Measurements from ENCODE around the gene MDGA2.

The MDGA2 gene

DNA sequence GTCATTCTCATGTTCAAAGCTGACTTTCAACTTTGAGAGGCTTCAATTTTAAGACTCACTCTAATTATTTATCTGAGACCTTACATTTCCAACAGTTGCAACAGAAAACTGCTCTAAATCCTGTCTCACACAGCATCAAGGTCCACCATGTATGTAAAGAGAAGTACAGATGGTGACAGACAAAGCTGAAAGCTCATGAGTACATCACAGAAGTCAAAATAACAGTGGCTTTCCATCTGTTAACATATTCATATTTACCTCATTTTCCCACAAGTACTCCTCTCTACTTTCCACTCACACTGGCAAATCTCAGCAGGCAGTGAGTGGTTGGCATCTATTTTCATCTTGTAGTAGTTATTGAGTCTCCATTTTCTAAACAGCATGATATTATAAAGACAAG, 192.0 kb downstream of the MDGA2 start:
- DNase-seq, result no peak

DNA sequence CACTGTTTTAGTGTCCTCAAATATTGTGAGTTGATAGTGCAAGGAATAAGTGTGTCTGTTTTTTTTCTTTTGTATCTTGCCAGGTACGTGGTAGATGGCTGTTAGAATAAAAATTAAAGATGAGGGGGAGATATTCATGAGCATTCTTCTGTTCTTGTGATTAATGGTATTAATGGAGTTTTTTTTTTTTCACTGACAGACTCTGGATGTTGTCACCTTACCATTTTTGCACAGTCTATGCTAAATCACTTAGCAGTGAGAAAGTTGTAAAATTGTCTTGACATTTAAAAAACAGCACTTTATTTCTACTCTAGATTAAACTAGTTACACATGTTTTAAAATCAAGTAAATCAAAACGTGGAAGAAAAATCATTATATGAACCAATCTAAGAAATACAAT, 204.3 kb downstream of the MDGA2 start:
- no peak for DNase-seq

DNA sequence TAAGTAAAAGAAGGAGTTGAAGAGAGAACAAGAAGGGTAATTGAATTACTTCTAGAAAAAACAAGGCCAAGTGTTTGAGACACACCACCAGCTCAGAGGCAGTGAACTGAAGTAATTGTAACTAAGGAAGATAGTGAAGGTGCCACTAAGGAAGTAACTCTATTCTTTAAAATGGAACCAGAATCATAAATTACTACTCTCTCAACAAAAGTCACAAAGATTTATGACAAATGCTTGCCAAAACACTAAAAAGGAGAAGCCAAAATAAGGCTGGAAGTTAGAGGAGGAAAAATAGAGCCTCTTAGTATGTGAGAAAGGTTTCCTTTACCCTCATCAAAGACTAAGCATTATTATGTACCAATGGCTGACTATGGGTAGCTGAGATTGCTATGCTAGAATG, 208.5 kb downstream of the MDGA2 start:
- DNase-seq, result no peak

DNA sequence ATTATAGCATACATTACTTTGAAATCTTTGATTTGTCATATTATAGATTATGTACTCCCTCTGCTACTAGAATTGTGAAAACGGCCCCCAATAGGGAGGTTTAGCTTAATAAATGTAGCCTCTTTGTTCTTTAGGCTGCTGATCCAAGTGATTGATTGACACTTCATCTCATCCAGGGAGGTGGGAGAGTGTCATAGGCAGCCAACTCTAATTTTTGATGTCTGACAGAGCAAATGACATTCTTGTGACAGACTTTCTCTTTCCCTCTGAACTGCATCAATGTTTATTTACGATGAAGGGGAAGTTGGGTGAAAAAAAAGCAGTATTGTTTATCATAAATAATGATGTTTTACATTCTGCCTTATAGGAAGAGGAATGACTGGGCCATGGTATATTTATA, 221.4 kb downstream of the MDGA2 start:
- DNase-seq, result no peak

DNA sequence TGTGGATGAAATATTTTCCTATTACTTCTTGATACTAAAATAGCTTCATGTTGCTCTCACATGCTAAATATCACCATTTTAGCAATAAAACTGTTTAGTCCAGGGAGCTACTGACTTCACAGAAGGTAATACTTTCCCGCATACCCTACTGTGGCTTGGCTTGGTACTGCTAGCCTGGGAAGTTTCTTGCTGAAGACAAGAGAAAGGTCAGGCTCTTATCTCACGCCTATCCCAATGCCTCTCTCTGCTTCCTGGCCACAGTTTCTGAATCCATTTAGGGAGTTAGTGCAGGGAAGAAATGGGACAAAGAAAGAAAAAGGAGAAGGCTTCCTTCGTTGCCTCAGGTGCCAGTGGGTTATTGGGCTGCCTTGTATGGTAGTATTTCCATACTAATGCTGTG, 228.3 kb downstream of the MDGA2 start:
- no peak for DNase-seq

DNA sequence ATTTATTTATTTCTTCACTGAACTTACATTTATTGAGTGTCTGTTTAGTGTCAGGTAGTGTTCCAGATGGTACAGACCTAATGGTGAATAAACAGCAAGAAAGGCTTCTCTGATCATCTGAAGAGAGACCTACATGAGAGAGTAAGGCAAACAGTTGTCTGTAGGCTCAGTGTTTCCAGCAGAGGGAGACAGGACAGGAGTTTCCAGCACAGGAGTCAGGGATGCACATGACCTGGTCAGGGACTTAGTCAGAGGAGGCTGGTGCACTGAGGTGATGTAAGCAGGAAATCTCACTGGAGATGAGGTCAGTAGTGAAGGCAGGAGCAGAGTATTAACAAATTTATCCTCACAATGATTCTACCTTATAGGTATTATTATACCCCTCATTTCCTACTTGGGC, 233.2 kb downstream of the MDGA2 start:
- no peak for DNase-seq

DNA sequence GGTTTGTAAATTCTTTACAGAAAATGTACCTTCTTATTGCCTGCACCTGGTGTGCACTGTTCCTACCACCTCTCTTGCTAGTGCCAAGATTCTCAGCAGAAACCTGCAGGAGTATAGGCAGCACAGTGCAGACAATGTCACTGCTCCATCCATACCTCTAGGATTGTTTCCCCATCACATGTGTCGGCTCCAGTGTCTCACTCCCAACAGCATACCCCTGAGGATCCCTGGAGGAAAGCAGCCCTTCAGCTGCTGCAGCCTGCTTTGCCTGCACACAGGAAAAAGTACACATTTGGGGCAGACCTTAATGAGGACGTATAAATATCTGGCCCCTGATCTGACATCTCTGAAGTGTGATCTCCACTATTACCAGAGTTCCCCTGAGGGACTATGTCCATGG, 235.5 kb downstream of the MDGA2 start:
- no peak for DNase-seq

DNA sequence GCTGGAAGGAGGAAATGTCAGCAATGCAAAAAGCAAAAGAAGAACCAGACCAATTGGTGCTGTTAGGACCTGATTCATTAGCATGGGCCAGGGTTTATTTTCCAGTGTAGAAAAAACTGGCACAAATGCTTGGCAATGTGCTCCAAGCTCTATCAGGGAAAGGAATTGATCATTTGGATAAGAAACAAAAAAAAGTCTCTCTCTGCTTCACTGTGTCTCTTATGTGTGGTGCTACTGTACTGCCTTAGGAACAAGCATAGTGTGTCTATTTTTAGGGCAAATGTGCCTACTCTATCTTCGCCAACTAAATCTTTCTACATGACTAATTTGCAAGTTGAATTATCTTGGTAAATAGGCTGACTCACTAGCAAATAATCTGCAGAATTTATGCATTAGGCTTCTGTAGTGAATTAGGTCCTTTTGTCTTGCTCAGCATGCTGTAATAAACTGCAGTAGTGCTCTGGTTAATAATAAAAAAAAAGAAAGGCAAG, 236.7 kb downstream of the MDGA2 start:
- DNase-seq, result no peak

DNA sequence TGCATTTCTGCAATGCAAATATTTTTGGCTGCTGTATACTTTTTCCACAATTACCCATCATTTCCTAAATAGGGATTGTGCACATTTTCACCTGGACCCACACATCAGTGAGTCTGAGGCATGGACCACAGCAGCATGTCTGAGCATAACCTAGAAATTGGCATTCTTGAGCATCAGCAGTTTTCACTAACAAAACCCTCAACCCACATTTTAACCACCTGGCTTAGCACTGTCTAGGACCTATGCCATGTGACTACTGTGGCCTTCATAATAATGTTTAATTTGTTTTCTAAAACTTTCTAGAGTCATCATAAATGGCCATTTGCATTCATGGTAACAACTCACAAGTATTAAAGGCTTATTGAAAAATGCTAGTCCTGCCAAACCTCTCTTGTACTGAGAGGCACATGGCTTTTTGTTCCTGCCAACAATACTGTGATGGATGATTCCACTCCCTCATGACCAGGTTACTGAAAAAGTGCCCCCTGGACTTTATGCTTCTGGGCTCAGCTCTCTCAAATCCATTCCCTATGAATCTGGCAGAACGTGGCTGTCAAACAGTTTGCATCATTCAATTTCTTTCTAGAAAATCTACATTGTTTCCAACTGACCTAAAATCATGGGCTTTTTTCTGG, 240.0 kb downstream of the MDGA2 start:
- no peak for DNase-seq

DNA sequence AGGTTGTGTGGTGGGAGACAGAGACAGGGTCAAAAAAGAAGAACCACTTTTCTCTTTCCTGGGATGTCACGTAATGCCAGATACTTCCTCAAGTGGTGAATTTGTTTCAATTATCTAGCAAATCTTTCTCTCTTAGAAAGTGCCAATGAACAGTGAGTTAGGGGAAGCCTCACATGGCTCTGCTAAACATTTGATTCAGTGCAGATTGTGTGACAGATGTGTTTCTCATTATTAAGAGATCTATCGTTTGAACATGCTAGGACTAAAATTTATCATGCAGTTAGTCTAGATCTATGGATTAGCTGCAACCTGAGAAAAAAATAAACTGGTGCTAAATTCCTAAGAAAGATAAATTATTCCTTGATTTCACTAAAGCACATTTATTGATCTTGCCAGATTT, 247.8 kb downstream of the MDGA2 start:
- DNase-seq, result no peak

DNA sequence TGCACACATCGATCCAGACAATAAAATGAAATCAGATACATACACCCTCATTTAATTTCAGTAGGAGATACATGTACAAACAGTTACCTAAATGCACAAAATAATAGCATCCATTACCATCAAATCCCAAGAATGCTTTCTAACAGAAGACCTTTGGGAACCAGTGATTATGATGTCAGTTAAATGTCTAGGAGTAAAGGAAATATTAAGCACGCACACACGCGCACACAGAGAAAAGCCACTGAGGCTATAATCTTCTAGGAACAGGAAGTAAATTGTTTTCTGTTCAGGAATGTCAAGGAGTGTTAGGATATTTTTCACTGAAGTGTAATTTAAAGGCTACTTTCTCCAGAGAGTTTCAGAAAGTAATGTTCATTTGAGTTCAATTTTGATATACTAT, 250.1 kb downstream of the MDGA2 start:
- DNase-seq, result no peak

DNA sequence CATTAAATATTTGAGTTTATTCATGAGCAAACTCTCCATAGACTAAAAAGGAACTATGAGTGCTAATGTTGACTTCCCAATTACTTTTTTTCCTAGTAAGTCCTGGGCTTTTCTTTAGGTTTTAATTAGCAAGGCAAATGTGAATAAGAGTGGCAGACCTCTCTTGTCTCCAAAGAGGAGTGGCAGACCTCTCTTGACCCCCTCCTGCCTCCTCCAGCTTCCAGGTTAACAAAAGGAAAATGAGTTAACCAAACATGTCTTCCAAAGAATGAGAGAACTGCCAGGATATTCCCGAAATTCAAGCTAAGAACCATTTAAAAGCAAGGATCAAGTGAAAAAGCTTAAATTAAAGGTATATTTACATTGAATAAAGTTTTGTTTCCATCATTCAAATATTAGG, 253.2 kb downstream of the MDGA2 start:
- DNase-seq, result no peak

DNA sequence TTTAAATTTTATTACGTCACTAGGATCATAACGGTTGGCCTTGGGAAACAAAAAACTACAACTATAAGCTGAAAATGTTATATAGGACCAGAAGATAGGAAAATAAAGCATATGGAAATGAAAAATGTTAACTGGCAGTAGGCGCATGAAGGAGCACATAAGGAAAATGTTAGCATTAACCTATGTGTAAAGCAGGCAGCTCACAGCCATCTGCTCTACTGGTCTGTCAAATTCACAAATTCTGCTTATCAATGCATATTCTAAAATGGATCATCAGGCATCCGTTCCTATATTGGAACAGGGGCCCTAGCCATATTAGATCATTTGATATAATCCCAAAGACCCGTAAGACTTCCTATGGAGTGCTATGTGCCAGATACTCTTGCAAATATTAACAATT, 263.9 kb downstream of the MDGA2 start:
- DNase-seq, result no peak

DNA sequence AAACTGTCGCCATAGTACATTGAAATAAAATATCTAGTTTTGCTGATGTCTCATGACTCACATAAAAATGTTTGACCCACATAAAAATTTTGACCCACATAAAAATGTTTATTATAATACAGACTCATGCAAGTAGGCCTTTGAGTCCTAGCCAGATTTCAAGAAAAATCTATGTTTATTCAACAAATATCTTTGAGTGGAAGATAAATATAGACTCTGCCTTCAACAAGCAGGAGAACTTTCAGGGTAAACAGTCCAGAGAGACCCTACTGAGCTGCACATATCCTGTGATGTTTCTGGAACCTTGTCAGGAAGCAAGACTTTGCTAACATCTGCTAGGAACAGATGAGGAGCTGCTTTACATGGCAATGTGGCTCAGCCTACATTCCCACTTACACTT, 283.1 kb downstream of the MDGA2 start:
- DNase-seq, result no peak

DNA sequence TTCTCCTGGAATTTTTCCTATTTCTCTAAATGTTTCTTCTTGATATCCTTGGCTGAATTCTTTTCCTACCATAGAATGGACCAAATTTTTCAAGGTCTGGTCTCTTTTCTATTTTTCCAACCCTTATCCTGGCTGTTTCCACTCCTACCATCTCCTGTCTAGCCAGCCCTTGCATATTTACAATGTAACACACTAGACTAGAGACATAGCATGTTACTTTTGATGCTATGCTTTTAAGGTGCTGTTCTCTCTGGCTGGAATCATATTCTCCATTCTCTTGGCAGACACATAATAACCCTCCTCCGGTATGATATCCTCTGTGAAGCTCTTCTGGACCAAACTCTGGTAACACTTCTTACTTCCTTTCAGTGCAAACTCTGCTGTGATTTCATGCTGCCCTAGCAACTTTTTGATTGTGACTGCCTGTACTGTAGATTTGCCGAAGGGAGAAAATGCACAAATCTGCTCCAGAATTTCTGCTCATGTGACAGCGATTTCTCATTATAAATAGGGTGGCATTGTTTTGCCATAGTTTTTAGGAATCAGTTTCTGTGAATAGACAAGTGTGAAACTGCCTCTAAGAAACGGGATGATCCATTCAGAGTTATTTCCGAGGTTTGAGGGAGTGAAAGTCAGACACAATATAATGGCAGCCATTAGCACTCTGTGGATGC, 284.4 kb downstream of the MDGA2 start:
- DNase-seq, result no peak

DNA sequence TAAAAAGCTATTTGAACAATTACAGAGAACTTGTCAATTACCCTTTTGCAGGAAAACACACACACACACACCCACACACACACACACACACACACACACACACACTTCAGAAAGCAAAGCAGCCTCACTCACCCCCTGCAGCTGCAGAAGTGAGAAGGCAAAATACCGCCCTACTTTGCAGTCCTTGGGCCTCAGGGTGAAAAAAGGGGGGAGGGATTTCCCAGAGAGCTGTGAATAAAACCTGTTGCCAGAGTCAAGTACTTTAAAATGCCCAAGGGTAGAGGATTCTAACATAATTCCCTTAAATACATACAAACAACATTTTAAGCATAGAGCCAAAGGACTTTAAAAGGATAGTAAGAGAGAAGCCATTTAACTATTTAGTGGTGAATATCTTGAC, 285.9 kb downstream of the MDGA2 start:
- DNase-seq, result no peak

DNA sequence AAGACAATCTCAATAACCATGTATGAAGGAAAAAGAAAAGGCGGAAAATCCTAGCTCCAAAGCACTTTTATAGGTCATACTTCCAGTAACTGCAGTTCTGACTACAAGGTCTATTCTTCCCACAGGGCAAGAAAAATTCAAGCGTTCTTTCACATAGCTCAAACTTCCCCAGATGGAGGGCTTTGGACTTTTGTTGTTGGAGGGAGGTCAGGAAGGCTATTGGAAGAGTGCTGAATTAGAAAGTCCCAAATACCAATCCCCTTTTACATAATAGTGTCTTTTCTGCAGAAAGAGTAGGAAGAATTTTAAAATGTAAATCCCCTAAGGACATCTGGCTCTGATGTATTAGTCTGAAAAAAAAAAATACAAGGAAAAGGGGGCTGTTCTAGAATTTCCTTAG, 309.4 kb downstream of the MDGA2 start:
- DNase-seq, result no peak

DNA sequence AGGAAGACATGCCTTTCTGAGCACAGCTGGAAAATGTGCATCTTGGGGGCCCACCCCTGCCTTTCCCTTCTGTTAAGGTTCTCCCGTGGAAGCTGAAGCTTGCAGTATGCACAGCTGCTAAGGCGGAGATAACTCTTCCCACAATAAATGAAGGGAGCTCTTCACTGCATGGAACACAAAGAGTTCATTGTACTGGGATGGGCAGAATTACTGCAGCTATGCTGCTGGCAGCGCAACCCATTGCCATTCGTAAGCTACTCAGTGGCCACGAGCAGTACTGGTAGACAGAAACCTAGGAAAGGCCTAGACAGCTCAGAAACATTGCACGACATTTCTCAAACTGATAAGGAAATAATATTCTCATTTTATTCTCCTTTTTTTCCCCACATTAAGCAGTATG, 310.2 kb downstream of the MDGA2 start:
- DNase-seq, result no peak

DNA sequence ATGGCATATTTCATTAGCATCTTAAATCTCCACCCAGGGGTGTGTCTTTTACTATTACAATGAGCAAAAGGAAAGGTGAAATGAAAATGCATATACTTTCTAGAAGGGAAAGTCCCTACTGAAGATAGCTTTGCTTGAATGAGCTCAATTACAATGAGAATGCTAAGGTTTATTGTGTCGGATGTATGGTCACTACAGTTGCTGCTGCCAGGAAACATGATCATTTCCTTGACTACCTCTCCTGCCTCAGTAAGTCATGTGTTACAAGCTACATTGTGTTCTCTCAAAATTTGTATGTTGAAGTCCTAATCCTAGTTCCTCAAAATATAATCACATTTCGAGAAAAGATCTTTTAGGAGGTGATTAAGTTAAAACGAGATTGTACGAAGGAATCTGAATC, 322.2 kb downstream of the MDGA2 start:
- no peak for DNase-seq

DNA sequence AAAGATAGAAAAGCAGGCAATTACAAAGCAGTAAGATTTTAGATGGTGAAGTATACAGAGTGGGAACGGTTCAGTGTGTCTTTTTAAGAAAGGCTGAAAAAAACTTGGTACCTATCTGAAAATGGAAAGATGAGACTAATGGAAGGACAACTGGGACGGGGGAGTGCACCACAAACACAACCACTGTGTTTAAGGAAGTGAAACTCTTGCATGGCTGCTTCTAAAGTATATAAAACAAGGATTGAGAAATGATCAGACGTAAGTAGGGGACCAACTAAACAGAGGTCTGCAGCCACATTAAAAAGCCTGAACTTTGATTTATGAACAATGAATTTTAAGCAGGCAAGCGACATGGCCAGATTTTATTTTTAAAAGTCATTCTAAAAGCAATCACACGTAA, 328.6 kb downstream of the MDGA2 start:
- DNase-seq, result no peak

DNA sequence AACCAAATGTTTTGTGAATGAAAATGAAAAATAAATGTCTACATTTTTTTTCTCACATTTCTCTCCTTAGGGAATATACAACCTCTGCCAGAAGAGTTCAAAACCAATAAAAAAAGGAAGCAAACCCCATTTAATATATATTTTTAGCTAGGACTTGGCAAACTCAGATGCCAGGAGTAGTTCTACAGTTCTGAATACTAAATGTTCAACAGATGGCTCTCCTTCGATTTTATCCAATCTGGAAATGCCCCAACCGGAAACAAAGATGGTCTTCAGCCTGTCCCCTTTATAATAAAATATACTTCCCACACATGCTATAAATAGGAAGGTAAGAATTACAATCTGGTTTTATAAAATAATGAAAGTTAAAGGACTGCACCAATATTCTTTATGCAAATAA, 330.4 kb downstream of the MDGA2 start:
- DNase-seq, result no peak

DNA sequence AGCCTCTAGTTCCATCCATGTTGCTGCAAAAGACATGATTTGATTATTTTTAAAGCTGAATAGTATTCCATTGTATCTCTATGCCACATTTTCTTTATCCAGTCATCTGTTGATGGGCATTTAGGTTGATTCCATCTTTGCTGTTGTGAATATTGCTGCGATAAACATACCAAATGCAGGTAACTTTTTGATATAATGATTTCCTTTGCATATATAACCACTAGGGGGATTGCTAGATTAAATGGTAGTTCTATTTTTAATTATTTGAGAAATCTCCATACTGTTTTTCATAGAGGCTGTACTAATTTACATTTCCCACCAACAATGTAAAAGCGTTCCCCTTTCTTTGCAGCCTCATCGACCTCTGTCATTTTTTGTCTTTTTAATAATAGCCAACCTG, 342.5 kb downstream of the MDGA2 start:
- no peak for DNase-seq

DNA sequence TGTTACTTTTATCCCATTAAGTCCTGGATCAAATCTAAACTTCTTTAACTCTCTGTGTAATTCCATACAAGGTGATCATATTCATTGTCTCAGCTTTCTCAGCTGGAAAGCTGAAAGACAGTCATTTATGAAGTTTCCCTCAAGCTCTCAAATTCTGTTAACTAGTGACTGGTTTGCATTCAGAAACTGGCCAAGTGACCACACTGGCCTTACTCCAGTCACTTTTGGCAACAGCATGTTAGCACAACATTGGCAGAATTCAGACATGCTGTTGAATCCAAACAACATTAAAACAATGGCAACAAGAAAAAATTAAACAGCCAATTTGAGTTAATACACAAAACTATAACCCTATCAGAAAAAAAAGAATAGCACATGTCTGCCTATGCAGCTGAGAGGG, 343.3 kb downstream of the MDGA2 start:
- no peak for DNase-seq

DNA sequence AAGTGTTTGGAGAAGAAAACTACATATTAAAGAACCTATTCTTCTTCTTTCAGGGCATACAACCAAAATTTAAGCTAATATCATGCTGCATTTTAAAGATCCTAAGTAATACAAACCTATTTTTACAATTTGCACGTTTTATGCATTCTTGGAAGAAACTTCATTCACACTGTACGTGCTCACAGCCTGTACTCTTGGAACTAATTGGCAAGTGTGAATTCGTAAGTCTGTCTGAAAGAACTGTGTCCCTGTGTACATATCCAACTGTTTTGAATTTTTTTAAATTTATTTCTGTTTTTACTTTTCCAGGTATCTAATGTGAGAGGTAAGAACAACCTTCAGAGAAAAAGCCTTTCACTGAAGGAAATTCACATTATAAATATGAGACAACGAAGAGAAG, 347.0 kb downstream of the MDGA2 start:
- no peak for DNase-seq

DNA sequence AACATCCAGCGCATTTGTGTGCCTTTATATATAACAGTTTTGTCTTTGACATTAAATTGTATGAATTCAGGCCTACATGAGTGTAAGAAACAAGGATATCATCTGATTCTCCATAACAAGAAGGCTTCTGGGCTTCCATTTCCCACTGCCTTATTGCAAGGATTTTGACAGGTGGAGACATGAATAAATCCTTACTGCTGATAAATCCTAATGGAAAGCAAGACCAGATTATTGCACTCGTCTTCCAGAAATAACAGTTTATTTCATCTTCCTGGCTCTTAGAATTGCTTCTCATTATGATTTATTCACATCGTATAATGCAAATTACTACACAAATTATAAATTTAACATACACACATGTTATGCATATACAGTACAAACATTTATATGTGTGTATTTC, 348.1 kb downstream of the MDGA2 start:
- DNase-seq, result no peak
